Measurements from ENCODE around the gene ZSCAN1.

The ZSCAN1 gene

DNA sequence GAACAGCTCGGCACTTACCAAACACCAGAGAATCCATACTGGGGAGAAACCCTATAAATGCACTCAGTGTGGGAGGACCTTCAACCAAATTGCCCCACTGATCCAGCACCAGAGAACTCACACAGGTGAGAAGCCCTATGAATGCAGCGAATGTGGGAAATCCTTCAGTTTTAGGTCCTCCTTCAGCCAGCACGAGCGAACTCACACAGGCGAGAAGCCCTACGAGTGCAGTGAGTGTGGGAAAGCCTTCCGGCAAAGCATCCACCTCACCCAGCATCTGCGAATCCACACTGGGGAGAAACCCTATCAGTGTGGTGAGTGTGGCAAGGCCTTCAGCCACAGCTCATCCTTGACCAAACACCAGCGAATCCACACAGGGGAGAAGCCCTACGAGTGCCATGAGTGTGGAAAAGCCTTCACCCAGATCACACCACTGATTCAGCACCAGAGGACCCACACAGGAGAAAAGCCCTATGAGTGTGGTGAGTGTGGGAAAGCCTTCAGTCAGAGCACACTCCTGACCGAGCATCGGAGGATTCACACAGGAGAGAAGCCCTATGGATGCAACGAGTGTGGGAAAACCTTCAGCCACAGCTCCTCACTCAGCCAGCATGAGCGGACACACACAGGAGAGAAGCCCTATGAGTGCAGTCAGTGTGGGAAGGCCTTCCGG lies 33.6 kb downstream of the ZSCAN1 start:
- no peak overlapping the region for H3K4me3 ChIP-seq (ENCODE audit: control insufficient read depth, low read depth, low read length)
- DNase-seq (ENCODE audit: low read depth): no peak
- no peak for TF ChIP-seq CTCF (IDR thresholded peaks at IDR 0.05; ENCODE audit: control insufficient read depth, insufficient read depth, low read depth, low read length, missing control alignments)

DNA sequence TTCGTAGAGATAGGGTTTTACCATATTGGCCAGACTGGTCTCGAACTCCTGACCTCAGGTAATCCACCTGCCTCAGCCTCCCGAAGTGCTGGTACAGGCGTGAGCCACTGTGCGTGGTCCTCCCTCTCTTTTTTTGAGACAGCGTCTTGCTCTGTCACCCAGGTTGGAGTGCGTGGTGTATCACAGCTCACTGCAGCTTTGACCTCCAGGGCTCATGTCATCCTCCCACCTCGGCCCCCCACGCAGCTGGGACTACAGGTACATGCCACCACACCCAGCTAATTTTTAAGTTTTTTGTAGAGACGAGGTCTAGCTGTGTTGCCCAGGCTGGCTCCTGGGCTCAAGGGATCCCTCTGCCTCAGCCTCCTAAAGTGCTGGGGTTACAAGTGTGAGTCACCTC lies 46.0 kb downstream of the ZSCAN1 start:
- no peak overlapping the region for H3K4me3 ChIP-seq (ENCODE audit: control insufficient read depth, low read depth, low read length)
- no peak for TF ChIP-seq CTCF (IDR thresholded peaks at IDR 0.05; ENCODE audit: control insufficient read depth, insufficient read depth, low read depth, low read length, missing control alignments)
- DNase-seq (ENCODE audit: low read depth): no peak

DNA sequence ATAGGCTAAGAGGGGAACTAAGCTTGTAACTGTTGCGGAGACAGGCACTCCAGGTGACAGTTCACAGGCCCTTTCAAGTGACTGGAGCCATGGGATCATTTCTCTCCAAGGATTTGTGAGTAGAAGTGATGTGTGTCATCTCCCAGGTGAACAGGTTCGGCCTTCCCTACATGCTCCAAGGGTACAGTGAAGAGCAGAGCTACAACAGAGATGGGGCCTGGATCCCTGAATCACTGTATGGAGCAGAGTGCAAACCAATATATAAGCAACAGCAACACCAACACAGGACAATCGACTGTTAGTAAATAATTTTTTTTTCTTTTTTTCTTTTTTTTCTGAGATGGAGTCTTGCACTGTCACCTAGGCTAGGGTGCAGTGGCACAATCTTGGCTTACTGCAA lies 49.2 kb downstream of the ZSCAN1 start:
- no peak overlapping the region for H3K4me3 ChIP-seq (ENCODE audit: control insufficient read depth, low read depth, low read length)
- no peak for TF ChIP-seq CTCF (IDR thresholded peaks at IDR 0.05; ENCODE audit: control insufficient read depth, insufficient read depth, low read depth, low read length, missing control alignments)
- DNase-seq (ENCODE audit: low read depth): no peak

DNA sequence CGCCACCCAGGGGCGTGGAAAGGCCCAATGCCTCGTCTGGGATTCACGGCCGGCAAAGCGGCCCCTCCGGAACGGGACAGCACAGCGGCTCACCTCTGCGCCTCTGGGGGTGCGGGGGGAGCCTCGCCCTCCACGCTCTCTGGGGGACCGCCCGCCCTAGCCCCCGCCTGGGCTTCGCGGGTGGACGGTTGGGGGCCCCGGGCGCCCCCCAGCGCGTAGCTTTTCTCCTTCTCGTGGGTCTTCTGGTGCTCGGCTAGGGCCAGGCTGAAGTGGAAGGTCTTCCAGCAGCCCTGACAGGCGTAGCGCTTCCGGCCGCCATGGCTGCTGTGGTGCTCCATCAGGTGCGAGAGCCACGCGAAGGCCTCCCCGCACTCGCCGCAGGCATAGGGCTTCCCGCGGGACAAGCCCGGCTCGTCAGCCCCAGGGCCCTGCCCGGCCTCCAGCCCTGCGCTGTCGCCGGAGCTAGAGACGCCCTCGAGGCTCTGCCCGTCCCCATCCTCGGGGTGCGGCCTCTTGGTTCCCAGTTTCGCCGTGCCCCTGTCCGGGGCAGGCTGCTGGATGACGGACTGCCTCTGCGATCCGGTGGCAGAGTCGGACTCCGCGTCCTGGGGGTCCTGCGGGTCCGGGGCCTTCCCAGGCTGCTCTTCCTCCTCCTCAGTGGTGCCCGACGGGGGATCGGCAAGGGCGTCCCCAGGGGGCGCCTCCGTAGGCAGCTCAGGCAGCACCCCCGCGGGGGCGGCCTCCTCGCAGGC lies 50.9 kb downstream of the ZSCAN1 start:
- DNase-seq (ENCODE audit: low read depth): no peak
- no peak overlapping the region for H3K4me3 ChIP-seq (ENCODE audit: control insufficient read depth, low read depth, low read length)
- no peak for TF ChIP-seq CTCF (IDR thresholded peaks at IDR 0.05; ENCODE audit: control insufficient read depth, insufficient read depth, low read depth, low read length, missing control alignments)

- H3K4me3 ChIP-seq (ENCODE audit: control insufficient read depth, low read depth, low read length): no peak overlapping the region
- no peak for DNase-seq (ENCODE audit: low read depth)
- no peak for TF ChIP-seq CTCF (IDR thresholded peaks at IDR 0.05; ENCODE audit: control insufficient read depth, insufficient read depth, low read depth, low read length, missing control alignments)
These were observed 51.6 kb downstream of the ZSCAN1 start for GRCh38 chr19:58085348-58085875.

- no peak for DNase-seq (ENCODE audit: low read depth)
- H3K4me3 ChIP-seq (ENCODE audit: control insufficient read depth, low read depth, low read length): no peak overlapping the region
- TF ChIP-seq CTCF (IDR thresholded peaks at IDR 0.05; ENCODE audit: control insufficient read depth, insufficient read depth, low read depth, low read length, missing control alignments): no peak
These were observed 53.2 kb downstream of the ZSCAN1 start for GRCh38 chr19:58086825-58087710.

All from AG09309 (cell line).